NCI-H446 (cell line): Measurements from ENCODE around the gene TNFRSF14.
"Not testable (repeated sequence)": the region's sequence is repeated elsewhere in the genome, so short reads cannot be mapped to it uniquely, and the experiment has no call there.

Experiments used
- DNase-seq, 2 experiments: peaks; one replicate each; lab custom pipeline; 2025; lab: John Stamatoyannopoulos, UW

Gene TNFRSF14

GRCh38 chr1:2569060-2569459 lies 12.9 kb downstream of the TNFRSF14 start:
- DNase-seq = no peak

GRCh38 chr1:2569703-2570102 lies 13.5 kb downstream of the TNFRSF14 start:
- not testable (repeated sequence) for DNase-seq

GRCh38 chr1:2570332-2570731 lies 14.2 kb downstream of the TNFRSF14 start:
- no peak for DNase-seq

- DNase-seq = no peak
Measured at GRCh38 chr1:2571348-2571747, 15.2 kb downstream of the TNFRSF14 start.

- no peak for DNase-seq
Measured at GRCh38 chr1:2573250-2573920, 17.2 kb downstream of the TNFRSF14 start.

GRCh38 chr1:2574350-2574749 lies 18.2 kb downstream of the TNFRSF14 start:
- no peak for DNase-seq

GRCh38 chr1:2575801-2576663 lies 19.9 kb downstream of the TNFRSF14 start:
- DNase-seq = no peak

GRCh38 chr1:2577565-2578075 lies 21.4 kb downstream of the TNFRSF14 start:
- DNase-seq = not testable (repeated sequence)

GRCh38 chr1:2578758-2579118 lies 22.6 kb downstream of the TNFRSF14 start:
- no peak for DNase-seq

GRCh38 chr1:2580691-2581090 lies 24.5 kb downstream of the TNFRSF14 start:
- DNase-seq = no peak

- DNase-seq = no peak
Measured at GRCh38 chr1:2582391-2582790, 26.2 kb downstream of the TNFRSF14 start.

- no peak for DNase-seq
Measured at GRCh38 chr1:2583331-2583791, 27.2 kb downstream of the TNFRSF14 start.

- no peak for DNase-seq
Measured at GRCh38 chr1:2583871-2584351, 27.7 kb downstream of the TNFRSF14 start.

GRCh38 chr1:2584686-2585317 lies 28.6 kb downstream of the TNFRSF14 start:
- DNase-seq = no peak

GRCh38 chr1:2585318-2586092 lies 29.3 kb downstream of the TNFRSF14 start:
- peak; percentile 18 to 34 for DNase-seq

- peak; percentile 97 to 99 for DNase-seq
Measured at GRCh38 chr1:2586154-2587070, 30.2 kb downstream of the TNFRSF14 start, which contains the start of gene PRXL2B. Gene PRXL2B (plus strand): TSS chr1:2586777. CDS start chr1:2586886, 109 bp downstream.

GRCh38 chr1:2587071-2587859 lies 31.1 kb downstream of the TNFRSF14 start:
- DNase-seq = peak in 1 of 2 experiments; percentile 32

- no peak for DNase-seq
Measured at GRCh38 chr1:2587860-2588571, 31.8 kb downstream of the TNFRSF14 start.
